Measurements from ENCODE around the gene ULK4.

GRCh38 chr3:41630708-41631107 is 331.2 kb downstream of the ULK4 start:
- no peak for TF ChIP-seq POLR2A (IDR thresholded peaks at IDR 0.05)
- TF ChIP-seq, protein P1, sequence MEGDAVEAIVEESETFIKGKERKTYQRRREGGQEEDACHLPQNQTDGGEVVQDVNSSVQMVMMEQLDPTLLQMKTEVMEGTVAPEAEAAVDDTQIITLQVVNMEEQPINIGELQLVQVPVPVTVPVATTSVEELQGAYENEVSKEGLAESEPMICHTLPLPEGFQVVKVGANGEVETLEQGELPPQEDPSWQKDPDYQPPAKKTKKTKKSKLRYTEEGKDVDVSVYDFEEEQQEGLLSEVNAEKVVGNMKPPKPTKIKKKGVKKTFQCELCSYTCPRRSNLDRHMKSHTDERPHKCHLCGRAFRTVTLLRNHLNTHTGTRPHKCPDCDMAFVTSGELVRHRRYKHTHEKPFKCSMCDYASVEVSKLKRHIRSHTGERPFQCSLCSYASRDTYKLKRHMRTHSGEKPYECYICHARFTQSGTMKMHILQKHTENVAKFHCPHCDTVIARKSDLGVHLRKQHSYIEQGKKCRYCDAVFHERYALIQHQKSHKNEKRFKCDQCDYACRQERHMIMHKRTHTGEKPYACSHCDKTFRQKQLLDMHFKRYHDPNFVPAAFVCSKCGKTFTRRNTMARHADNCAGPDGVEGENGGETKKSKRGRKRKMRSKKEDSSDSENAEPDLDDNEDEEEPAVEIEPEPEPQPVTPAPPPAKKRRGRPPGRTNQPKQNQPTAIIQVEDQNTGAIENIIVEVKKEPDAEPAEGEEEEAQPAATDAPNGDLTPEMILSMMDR (IDR thresholded peaks at IDR 0.05), result no peak

Data from ovary (tissue), 3 donors.